Thyroid gland (tissue), 4 donors: ENCODE measurements around the gene HCK. TPM values are rescaled to one million over a fixed set of nuclear protein-coding genes. Genes with fewer than 3 reads are reported as not detected.

Source experiments
- DNase-seq, 2 donors: peaks; one replicate each; pipeline ENCODE4 v3.0.0-alpha.2; 2019
- H3K27ac ChIP-seq, 3 donors: fragments of 200-600 bp; sonication (generic); 1 replicate in 2 of 3; 2 replicates in 1 of 3; pipeline ENCODE4 v1.5.1; 2016 to 2019; ENCODE audit warnings: mild to moderate bottlenecking in 1 of 3, moderate library complexity in 1 of 3
- H3K27me3 ChIP-seq: fragments of 200-600 bp; sonication (generic); one replicate; pipeline ENCODE4 v1.5.1; 2019
- H3K36me3 ChIP-seq, 2 donors: fragments of 200-600 bp; sonication (generic); one replicate each; pipeline ENCODE4 v1.5.1; 2016 to 2019
- H3K4me1 ChIP-seq, 2 donors: fragments of 200-600 bp; sonication (generic); one replicate each; pipeline ENCODE4 v1.5.1; 2017 to 2019
- H3K4me3 ChIP-seq, 3 donors: fragments of 200-600 bp; sonication (generic); replicated peaks in 1 of 3; 1 replicate in 2 of 3; 2 replicates in 1 of 3; pipeline ENCODE4 v1.5.1; 2016; ENCODE audit warnings: mild to moderate bottlenecking in 1 of 3
- H3K9me3 ChIP-seq: fragments of 200-600 bp; sonication (generic); one replicate; pipeline ENCODE4 v1.5.1; 2017
- CTCF ChIP-seq, 6 experiments: fragments of 200-600 bp in 3 of 6; fragments of 450-650 bp in 3 of 6; sonication (generic) in 3 of 6; IDR thresholded peaks; one replicate each; pipeline ENCODE4 v1.5.1; 2016 to 2019; ENCODE audit warnings: antibody characterized with exemption in 6 of 6, mild to moderate bottlenecking in 2 of 6, inconsistent platforms in 1 of 6, moderate library complexity in 1 of 6
- POLR2A ChIP-seq, 2 donors: fragments of 450-650 bp; IDR thresholded peaks; one replicate each; pipeline ENCODE4 v1.6.1; 2017; ENCODE audit warnings: antibody characterized with exemption in 2 of 2, mild to moderate bottlenecking in 2 of 2, moderate library complexity in 1 of 2
- WGBS, 2 donors: methylation state at CpG; one replicate each; pipeline ENCODE4 v1.1.5; 2017; 5-methylcytosine and 5-hydroxymethylcytosine counted together
- intact Hi-C: fragments of 100-400 bp; cut with DNase I; formaldehyde crosslinking; loops from one replicate; pipeline ENCODE4 v1.15.1; 2023
- total RNA-seq, 4 donors: library from RNA; depleted of rRNA; stranded (reverse); fragments of >200 nt; gene quantifications; one replicate each; pipeline ENCODE4 v1.2.3, GENCODE V29; 2016

The HCK gene
- total RNA-seq, 4 donors from 2014 or later, result 3.1 to 5.9 (median 4.8) TPM

GRCh38 chr20:32064667-32065066, 12.6 kb downstream of the HCK start:
- H3K9me3 ChIP-seq, result no peaks in the 10 kb centered on the region
- H3K27ac ChIP-seq, result no peak overlapping the region
- H3K4me3 ChIP-seq, result no peak overlapping the region
- no peak for DNase-seq
- no peaks in the 10 kb centered on the region for H3K27me3 ChIP-seq
- intact Hi-C loops, result no loop called here
- H3K36me3 ChIP-seq, result no peaks in the 10 kb centered on the region
- no peaks in the 10 kb centered on the region for H3K4me1 ChIP-seq
- WGBS, 2 donors, result 42 to 43% methylated on average over 3 to 5 of the region's 7 CpGs
- no peak for TF ChIP-seq POLR2A (IDR thresholded peaks at IDR 0.05)
- no peak for TF ChIP-seq CTCF (IDR thresholded peaks at IDR 0.05)

GRCh38 chr20:32067234-32067821, 15.3 kb downstream of the HCK start:
- H3K27ac ChIP-seq, result no peak overlapping the region
- TF ChIP-seq CTCF (IDR thresholded peaks at IDR 0.05), result no peak
- TF ChIP-seq POLR2A (IDR thresholded peaks at IDR 0.05), result no peak
- H3K4me3 ChIP-seq, result no peak overlapping the region
- no peaks in the 10 kb centered on the region for H3K4me1 ChIP-seq
- DNase-seq, result no peak
- intact Hi-C loops, result no loop called here
- 52 to 62% methylated on average over 6 of the region's 6 CpGs for WGBS, 2 donors
- H3K27me3 ChIP-seq, result no peaks in the 10 kb centered on the region
- H3K36me3 ChIP-seq, result no peaks in the 10 kb centered on the region
- no peaks in the 10 kb centered on the region for H3K9me3 ChIP-seq

- TF ChIP-seq CTCF (IDR thresholded peaks at IDR 0.05), result no peak
- no peak for TF ChIP-seq POLR2A (IDR thresholded peaks at IDR 0.05)
- intact Hi-C loops, result no loop called here
- DNase-seq, result no peak
- WGBS, 2 donors, result 96 to 98% methylated on average over 2 of the region's 2 CpGs
- Histone ChIP-seq H3K27me3 (no peaks in the 10 kb centered on the region), H3K4me1 (no peaks in the 10 kb centered on the region), H3K36me3 (no peaks in the 10 kb centered on the region), H3K9me3 (no peaks in the 10 kb centered on the region), H3K4me3 (no peak overlapping the region), H3K27ac (no peak overlapping the region)
These were observed 16.1 kb downstream of the HCK start for GRCh38 chr20:32068174-32068573.

- no peak overlapping the region for H3K27ac ChIP-seq
- H3K27me3 ChIP-seq, result no peaks in the 10 kb centered on the region
- no peaks in the 10 kb centered on the region for H3K36me3 ChIP-seq
- no peaks in the 10 kb centered on the region for H3K4me1 ChIP-seq
- no peaks in the 10 kb centered on the region for H3K9me3 ChIP-seq
- H3K4me3 ChIP-seq, result no peak overlapping the region
- intact Hi-C loops, result no loop called here
- TF ChIP-seq POLR2A (IDR thresholded peaks at IDR 0.05), result no peak
- DNase-seq, result no peak
These were observed 17.7 kb downstream of the HCK start for GRCh38 chr20:32069711-32070110.

- intact Hi-C loops, result no loop called here
- 82 to 90% methylated on average over 1 of the region's 1 CpG for WGBS, 2 donors
- no peak for DNase-seq
These were observed 18.2 kb downstream of the HCK start for GRCh38 chr20:32070282-32070681.

More at GRCh38 chr20:32070282-32070681, 18.2 kb downstream of the HCK start:
- Histone ChIP-seq H3K4me1 (no peaks in the 10 kb centered on the region), H3K27ac (no peak overlapping the region), H3K27me3 (no peaks in the 10 kb centered on the region), H3K36me3 (no peaks in the 10 kb centered on the region), H3K4me3 (no peak overlapping the region), H3K9me3 (no peaks in the 10 kb centered on the region)
- TF ChIP-seq CTCF (IDR thresholded peaks at IDR 0.05) (no peak), POLR2A (IDR thresholded peaks at IDR 0.05) (no peak)
